HG03342 (cell line): ENCODE results near the gene CHAC1.

ENCODE experiments used
- ATAC-seq: cut with Tn5 transposase; IDR thresholded peaks from one replicate; pipeline ENCODE4 v1.9.1; 2021; ENCODE audit warnings: mild to moderate bottlenecking, moderate library complexity; ENCODE audit not compliant: unreplicated experiment

Gene CHAC1

GRCh38 chr15:40982855-40983254 lies 29.6 kb downstream of the CHAC1 start:
- ATAC-seq: no peak

- no peak for ATAC-seq
These were observed 31.1 kb downstream of the CHAC1 start for GRCh38 chr15:40984406-40984805.

GRCh38 chr15:40984964-40985363 lies 31.7 kb downstream of the CHAC1 start:
- no peak for ATAC-seq

- no peak for ATAC-seq
These were observed 32.5 kb downstream of the CHAC1 start for GRCh38 chr15:40985541-40986330.

GRCh38 chr15:40986820-40987219 lies 33.5 kb downstream of the CHAC1 start:
- ATAC-seq: no peak

- ATAC-seq: no peak
These were observed 34.9 kb downstream of the CHAC1 start for GRCh38 chr15:40988156-40988555.

GRCh38 chr15:40990080-40990479 lies 36.8 kb downstream of the CHAC1 start:
- no peak for ATAC-seq

- ATAC-seq: no peak
These were observed 37.5 kb downstream of the CHAC1 start for GRCh38 chr15:40990789-40991188.

- no peak for ATAC-seq
These were observed 38.1 kb downstream of the CHAC1 start for GRCh38 chr15:40991355-40991754.

- no peak for ATAC-seq
These were observed 39.0 kb downstream of the CHAC1 start for GRCh38 chr15:40992241-40992741.

- no peak for ATAC-seq
These were observed 39.6 kb downstream of the CHAC1 start for GRCh38 chr15:40992825-40993224.

GRCh38 chr15:40995656-40996055 lies 42.4 kb downstream of the CHAC1 start:
- ATAC-seq: no peak

GRCh38 chr15:40999190-40999589 lies 45.9 kb downstream of the CHAC1 start:
- no peak for ATAC-seq

- no peak for ATAC-seq
These were observed 48.4 kb downstream of the CHAC1 start for GRCh38 chr15:41001524-41002214.

- ATAC-seq: no peak
These were observed 51.2 kb downstream of the CHAC1 start for GRCh38 chr15:41004490-41004889.
